ENCODE results near the gene ARHGEF12.

The ARHGEF12 gene

GRCh38 chr11:120333801-120334200, 2.4 kb upstream of the ARHGEF12 start:
- DNase-seq (ENCODE audit: low spot score) = no peak
- in situ Hi-C loops (cut with MboI; ENCODE audit: low sequenced_read_pairs, unreplicated experiment) = no loop called here
- TF ChIP-seq, protein P1, sequence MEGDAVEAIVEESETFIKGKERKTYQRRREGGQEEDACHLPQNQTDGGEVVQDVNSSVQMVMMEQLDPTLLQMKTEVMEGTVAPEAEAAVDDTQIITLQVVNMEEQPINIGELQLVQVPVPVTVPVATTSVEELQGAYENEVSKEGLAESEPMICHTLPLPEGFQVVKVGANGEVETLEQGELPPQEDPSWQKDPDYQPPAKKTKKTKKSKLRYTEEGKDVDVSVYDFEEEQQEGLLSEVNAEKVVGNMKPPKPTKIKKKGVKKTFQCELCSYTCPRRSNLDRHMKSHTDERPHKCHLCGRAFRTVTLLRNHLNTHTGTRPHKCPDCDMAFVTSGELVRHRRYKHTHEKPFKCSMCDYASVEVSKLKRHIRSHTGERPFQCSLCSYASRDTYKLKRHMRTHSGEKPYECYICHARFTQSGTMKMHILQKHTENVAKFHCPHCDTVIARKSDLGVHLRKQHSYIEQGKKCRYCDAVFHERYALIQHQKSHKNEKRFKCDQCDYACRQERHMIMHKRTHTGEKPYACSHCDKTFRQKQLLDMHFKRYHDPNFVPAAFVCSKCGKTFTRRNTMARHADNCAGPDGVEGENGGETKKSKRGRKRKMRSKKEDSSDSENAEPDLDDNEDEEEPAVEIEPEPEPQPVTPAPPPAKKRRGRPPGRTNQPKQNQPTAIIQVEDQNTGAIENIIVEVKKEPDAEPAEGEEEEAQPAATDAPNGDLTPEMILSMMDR (IDR thresholded peaks at IDR 0.05; ENCODE audit: borderline replicate concordance, control extremely low read depth, extremely low read depth, insufficient read depth, missing control alignments) = no peak

GRCh38 chr11:120334332-120334731, 1.9 kb upstream of the ARHGEF12 start:
- no peak for DNase-seq (ENCODE audit: low spot score)
- TF ChIP-seq, protein P1 (IDR thresholded peaks at IDR 0.05; ENCODE audit: borderline replicate concordance, control extremely low read depth, extremely low read depth, insufficient read depth, missing control alignments) = no peak
- in situ Hi-C loops (cut with MboI; ENCODE audit: low sequenced_read_pairs, unreplicated experiment) = no loop called here

DNA sequence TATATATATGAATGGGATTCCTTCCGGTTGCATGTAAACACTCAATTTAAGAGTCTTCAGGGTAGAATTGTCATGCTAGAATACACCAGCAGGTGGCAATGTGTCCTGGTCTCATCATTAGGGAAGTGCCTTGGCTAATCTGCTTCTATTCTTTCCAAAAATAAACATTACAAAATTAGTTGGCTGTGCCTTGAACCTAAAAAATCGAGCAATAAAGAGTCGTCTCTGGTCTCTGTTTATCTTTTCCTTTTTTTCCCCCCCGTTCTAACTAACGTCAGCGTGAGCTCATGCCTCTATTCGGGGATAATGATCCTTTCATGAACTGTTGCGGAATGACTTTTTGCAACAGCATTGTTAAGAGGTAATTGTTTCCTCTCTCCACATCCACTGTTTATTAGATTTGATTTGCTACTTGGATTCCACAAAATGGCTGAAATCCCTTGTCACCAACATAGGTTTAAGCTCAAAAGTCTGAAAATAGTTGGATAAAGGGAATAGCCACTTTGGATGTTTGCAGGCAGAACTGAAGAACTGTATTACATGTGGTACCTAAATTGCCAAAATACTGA, 1.2 kb upstream of the ARHGEF12 start:
- TF ChIP-seq, protein P1 (IDR thresholded peaks at IDR 0.05; ENCODE audit: borderline replicate concordance, control extremely low read depth, extremely low read depth, insufficient read depth, missing control alignments) = peak; percentile 52
- peak; percentile 66 for DNase-seq (ENCODE audit: low spot score)
- in situ Hi-C loops (cut with MboI; ENCODE audit: low sequenced_read_pairs, unreplicated experiment) = no loop called here

- DNase-seq (ENCODE audit: low spot score) = no peak
- TF ChIP-seq, protein P1 (IDR thresholded peaks at IDR 0.05; ENCODE audit: borderline replicate concordance, control extremely low read depth, extremely low read depth, insufficient read depth, missing control alignments) = no peak
- in situ Hi-C loops (cut with MboI; ENCODE audit: low sequenced_read_pairs, unreplicated experiment) = no loop called here
These were observed 681 bp upstream of the ARHGEF12 start for GRCh38 chr11:120335556-120335907.

GRCh38 chr11:120336641-120337354, 585 bp downstream of the ARHGEF12 start:
- TF ChIP-seq, protein P1 (IDR thresholded peaks at IDR 0.05; ENCODE audit: borderline replicate concordance, control extremely low read depth, extremely low read depth, insufficient read depth, missing control alignments) = no peak
- in situ Hi-C loops (cut with MboI; ENCODE audit: low sequenced_read_pairs, unreplicated experiment) = no loop called here
- DNase-seq (ENCODE audit: low spot score) = no peak

- DNase-seq (ENCODE audit: low spot score) = no peak
- TF ChIP-seq, protein P1 (IDR thresholded peaks at IDR 0.05; ENCODE audit: borderline replicate concordance, control extremely low read depth, extremely low read depth, insufficient read depth, missing control alignments) = no peak
- in situ Hi-C loops (cut with MboI; ENCODE audit: low sequenced_read_pairs, unreplicated experiment) = no loop called here
These were observed 1.3 kb downstream of the ARHGEF12 start for GRCh38 chr11:120337355-120338106.

Data from GM13976 (cell line).